Measurements from ENCODE around the gene LRFN3. TPM values are rescaled to one million over a fixed set of nuclear protein-coding genes. Genes with fewer than 3 reads are reported as not detected.

The LRFN3 gene
- total and polyA plus RNA-seq, 2 of the 4 experiments (the other 2 are of a cell fraction) = 0.36 to 4.8 TPM

- 33% methylated on average over 1 of the region's 3 CpGs; no CpG with 5 or more reads in 1 of the 2 experiments for WGBS, 2 experiments (ENCODE audit: extremely low coverage in 2 of 2, insufficient read length in 1 of 2)
- Histone ChIP-seq H2BK20ac (ENCODE audit: low read depth, low read length) (no peak overlapping the region), H3K27me3 (ENCODE audit: control insufficient read depth, insufficient read depth, low read length) (peaks cover 2% of the 10 kb centered on the region; the same call in 1 of the 2 replicates), H2BK120ac (ENCODE audit: low read depth, low read length) (no peak overlapping the region), H4K91ac (ENCODE audit: insufficient read depth, low read depth, low read length) (no peak overlapping the region), H2BK5ac (ENCODE audit: low read depth, low read length, poor library complexity, severe bottlenecking) (no peak overlapping the region), H3K4me3 (ENCODE audit: insufficient read depth, low read depth, low read length) (no peak overlapping the region), H3K23ac (ENCODE audit: low read depth, low read length) (no peak overlapping the region), H3K4me2 (ENCODE audit: low read depth, low read length) (no peak overlapping the region), H3K56ac (ENCODE audit: extremely low read depth, insufficient read depth, low read length) (no peak overlapping the region), H4K8ac (ENCODE audit: low read depth in 2 of 2, low read length in 2 of 2) (no peak overlapping the region), H4K5ac (ENCODE audit: low read depth, low read length) (no peak overlapping the region), H3K9ac (ENCODE audit: low read depth, low read length) (no peak overlapping the region), H2BK15ac (ENCODE audit: low read depth, low read length) (no peak overlapping the region), H4K20me1 (ENCODE audit: insufficient read depth, low read length) (no peaks in the 10 kb centered on the region), H3K36me3 (ENCODE audit: control insufficient read depth, insufficient read depth, low read length) (no peaks in the 10 kb centered on the region), H2AK5ac (ENCODE audit: low read depth, low read length) (no peak overlapping the region), H3K9me3 (ENCODE audit: control insufficient read depth, insufficient read depth, low read length) (no peaks in the 10 kb centered on the region), H3K9me1 (ENCODE audit: insufficient read depth, low read length) (no peaks in the 10 kb centered on the region), H3K79me1 (ENCODE audit: low read depth in 1 of 2, low read length in 2 of 2) (no peaks in the 10 kb centered on the region), H3K27ac (ENCODE audit: insufficient read depth, low read length) (no peak overlapping the region), H3K18ac (ENCODE audit: low read depth, low read length) (no peak overlapping the region), H3K4me1 (ENCODE audit: control insufficient read depth, insufficient read depth, low read length) (no peaks in the 10 kb centered on the region), H3K4ac (ENCODE audit: low read depth, low read length) (no peak overlapping the region), H3K14ac (replicated peaks; ENCODE audit: low read depth, low read length) (no peak overlapping the region), H2AK9ac (replicated peaks; ENCODE audit: low read depth, low read length, poor library complexity) (no peak overlapping the region), H2AFZ (replicated peaks; ENCODE audit: low read length, poor library complexity) (no peak overlapping the region)
- BruUV-seq (replicated peaks) = no TSS peak
- in situ Hi-C loops (cut with MboI; ENCODE audit: low sequenced_read_pairs) (no loop called here), dilution Hi-C loops (cut with HindIII; ENCODE audit: low sequenced_read_pairs, unreplicated experiment) (no loop called here), intact Hi-C loops (cut with micrococcal nuclease) (no loop called here)
- TF ChIP-seq NFE2L2 (IDR thresholded peaks at IDR 0.05; ENCODE audit: low read depth, low read length) (no peak), RFX5 (IDR thresholded peaks at IDR 0.05; ENCODE audit: low read depth, low read length) (no peak)
- CTCF ChIA-PET = no interaction called here
- ATAC-seq (ENCODE audit: low read depth) (no peak), DNase-seq (no peak)
- POLR2A ChIA-PET (ENCODE audit: unreplicated experiment) = no interaction called here
Observed at GRCh38 chr19:35966771-35967170, 30.6 kb downstream of the LRFN3 start.
